ENCODE data around the gene MARCOL.
"Not testable (repeated sequence)": the region's sequence is repeated elsewhere in the genome, so short reads cannot be mapped to it uniquely, and the experiment has no call there.

Gene MARCOL

GRCh38 chr5:148224117-148224742 is 14.1 kb upstream of the MARCOL start:
- Histone ChIP-seq H3K9ac (ENCODE audit: low read length) (no peak overlapping the region), H3K4me1 (ENCODE audit: control insufficient read depth, insufficient read depth, low read length) (no peaks in the 10 kb centered on the region), H3K4me3 (ENCODE audit: low read length) (no peak overlapping the region), H3K27me3 (ENCODE audit: control insufficient read depth, insufficient read depth, low read length) (no peaks in the 10 kb centered on the region), H3K27ac (ENCODE audit: low read depth, low read length) (no peak overlapping the region), H3K36me3 (ENCODE audit: control insufficient read depth, insufficient read depth, low read length) (no peaks in the 10 kb centered on the region)

GRCh38 chr5:148228392-148228984 is 9.8 kb upstream of the MARCOL start:
- Histone ChIP-seq H3K4me1 (ENCODE audit: control insufficient read depth, insufficient read depth, low read length) (no peaks in the 10 kb centered on the region), H3K9ac (ENCODE audit: low read length) (no peak overlapping the region), H3K4me3 (ENCODE audit: low read length) (no peak overlapping the region), H3K36me3 (ENCODE audit: control insufficient read depth, insufficient read depth, low read length) (no peaks in the 10 kb centered on the region), H3K27ac (ENCODE audit: low read depth, low read length) (no peak overlapping the region), H3K27me3 (ENCODE audit: control insufficient read depth, insufficient read depth, low read length) (no peaks in the 10 kb centered on the region)

DNA sequence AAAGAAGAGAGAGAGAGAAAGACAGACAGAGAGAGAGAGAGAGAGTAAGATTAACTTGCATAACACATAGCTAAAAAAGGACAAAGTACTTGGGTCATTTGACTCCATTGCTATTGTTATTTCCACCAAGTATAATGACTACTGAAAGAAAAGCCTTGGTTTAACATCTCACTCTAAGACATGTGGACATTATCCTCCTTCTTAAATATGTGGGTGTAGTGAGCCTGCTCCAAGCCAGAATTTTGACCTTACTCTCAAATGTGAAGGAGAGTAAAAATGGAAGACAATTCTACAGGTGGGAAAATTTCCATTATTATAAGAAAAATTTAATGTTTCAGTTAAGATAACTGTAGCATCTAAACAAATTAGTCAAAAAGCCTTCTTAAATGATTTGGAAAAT is 8.5 kb upstream of the MARCOL start:
- Histone ChIP-seq H3K9ac (ENCODE audit: low read length) (no peak overlapping the region), H3K36me3 (ENCODE audit: control insufficient read depth, insufficient read depth, low read length) (no peaks in the 10 kb centered on the region), H3K4me3 (ENCODE audit: low read length) (no peak overlapping the region), H3K27me3 (ENCODE audit: control insufficient read depth, insufficient read depth, low read length) (no peaks in the 10 kb centered on the region), H3K4me1 (ENCODE audit: control insufficient read depth, insufficient read depth, low read length) (no peaks in the 10 kb centered on the region), H3K27ac (ENCODE audit: low read depth, low read length) (no peak overlapping the region)

GRCh38 chr5:148230240-148230639 is 8.1 kb upstream of the MARCOL start:
- H3K9ac ChIP-seq (ENCODE audit: low read length), result no peak overlapping the region
- no peak overlapping the region for H3K4me3 ChIP-seq (ENCODE audit: low read length)
- no peak overlapping the region for H3K27ac ChIP-seq (ENCODE audit: low read depth, low read length)
- no peaks in the 10 kb centered on the region for H3K27me3 ChIP-seq (ENCODE audit: control insufficient read depth, insufficient read depth, low read length)
- H3K36me3 ChIP-seq (ENCODE audit: control insufficient read depth, insufficient read depth, low read length), result no peaks in the 10 kb centered on the region
- no peaks in the 10 kb centered on the region for H3K4me1 ChIP-seq (ENCODE audit: control insufficient read depth, insufficient read depth, low read length)

DNA sequence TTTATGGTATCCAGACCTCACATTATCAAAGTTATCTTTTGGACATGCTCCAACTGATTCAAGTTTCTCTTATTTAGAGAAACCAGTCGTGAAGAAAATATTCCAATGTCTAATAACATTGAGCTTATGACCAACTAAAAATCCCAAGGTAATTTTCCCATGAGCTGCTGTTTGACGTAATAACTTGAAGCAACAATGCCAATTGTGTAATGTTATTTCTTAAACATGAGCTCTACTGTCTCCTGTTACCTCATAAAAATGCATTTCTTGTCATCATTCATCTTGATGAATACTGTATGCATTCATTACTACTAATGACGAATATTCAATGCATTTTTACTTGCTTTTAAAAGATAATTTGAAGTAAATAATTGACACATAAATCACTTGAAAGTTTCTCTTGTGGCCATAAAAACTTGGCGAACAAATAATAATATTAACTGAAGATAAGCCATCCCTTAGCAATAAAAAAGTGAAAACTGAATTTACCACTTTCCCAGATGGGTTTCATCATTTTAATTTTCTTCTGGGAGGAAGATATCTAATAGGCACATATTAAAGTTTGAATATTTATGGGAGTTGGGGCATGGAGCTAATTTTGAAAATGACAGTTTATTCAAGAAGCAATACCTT is 424 bp upstream of the MARCOL start:
- Histone ChIP-seq H3K9ac (ENCODE audit: low read length) (no peak overlapping the region), H3K4me1 (ENCODE audit: control insufficient read depth, insufficient read depth, low read length) (no peaks in the 10 kb centered on the region), H3K4me3 (ENCODE audit: low read length) (no peak overlapping the region), H3K36me3 (ENCODE audit: control insufficient read depth, insufficient read depth, low read length) (no peaks in the 10 kb centered on the region), H3K27me3 (ENCODE audit: control insufficient read depth, insufficient read depth, low read length) (no peaks in the 10 kb centered on the region), H3K27ac (ENCODE audit: low read depth, low read length) (no peak overlapping the region)

DNA sequence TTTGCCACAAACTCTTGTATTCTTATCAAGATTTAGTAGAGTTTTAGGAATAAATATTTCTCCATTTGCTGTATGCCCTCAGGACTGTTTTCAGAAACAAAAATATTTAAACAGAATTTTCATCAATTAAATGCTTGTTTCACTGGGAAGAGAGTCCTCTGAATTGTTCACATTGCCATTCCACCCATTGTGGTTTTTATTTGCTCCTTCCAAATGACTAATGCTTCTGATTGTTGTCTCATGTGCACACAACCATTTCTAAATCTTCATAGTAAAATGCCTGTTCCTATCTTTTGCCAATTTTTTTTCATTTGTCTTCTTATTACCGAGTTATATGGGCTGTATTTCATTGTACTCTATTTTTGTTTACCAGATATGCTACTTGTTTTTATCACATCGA is 10.6 kb downstream of the MARCOL start:
- H3K4me3 ChIP-seq (ENCODE audit: low read length), result no peak overlapping the region
- no peak overlapping the region for H3K27ac ChIP-seq (ENCODE audit: low read depth, low read length)
- H3K4me1 ChIP-seq (ENCODE audit: control insufficient read depth, insufficient read depth, low read length), result no peaks in the 10 kb centered on the region
- H3K36me3 ChIP-seq (ENCODE audit: control insufficient read depth, insufficient read depth, low read length), result no peaks in the 10 kb centered on the region
- no peaks in the 10 kb centered on the region for H3K27me3 ChIP-seq (ENCODE audit: control insufficient read depth, insufficient read depth, low read length)
- no peak overlapping the region for H3K9ac ChIP-seq (ENCODE audit: low read length)

GRCh38 chr5:148255456-148255855 is 17.1 kb downstream of the MARCOL start:
- Histone ChIP-seq H3K4me3 (ENCODE audit: low read length) (no peak overlapping the region), H3K27ac (ENCODE audit: low read depth, low read length) (no peak overlapping the region), H3K36me3 (ENCODE audit: control insufficient read depth, insufficient read depth, low read length) (no peaks in the 10 kb centered on the region), H3K9ac (ENCODE audit: low read length) (no peak overlapping the region), H3K27me3 (ENCODE audit: control insufficient read depth, insufficient read depth, low read length) (no peaks in the 10 kb centered on the region), H3K4me1 (ENCODE audit: control insufficient read depth, insufficient read depth, low read length) (no peaks in the 10 kb centered on the region)

GRCh38 chr5:148259288-148259687 is 21.0 kb downstream of the MARCOL start:
- Histone ChIP-seq H3K4me1 (ENCODE audit: control insufficient read depth, insufficient read depth, low read length) (no peaks in the 10 kb centered on the region), H3K36me3 (ENCODE audit: control insufficient read depth, insufficient read depth, low read length) (no peaks in the 10 kb centered on the region), H3K27ac (ENCODE audit: low read depth, low read length) (no peak overlapping the region), H3K9ac (ENCODE audit: low read length) (no peak overlapping the region), H3K4me3 (ENCODE audit: low read length) (no peak overlapping the region), H3K27me3 (ENCODE audit: control insufficient read depth, insufficient read depth, low read length) (no peaks in the 10 kb centered on the region)

DNA sequence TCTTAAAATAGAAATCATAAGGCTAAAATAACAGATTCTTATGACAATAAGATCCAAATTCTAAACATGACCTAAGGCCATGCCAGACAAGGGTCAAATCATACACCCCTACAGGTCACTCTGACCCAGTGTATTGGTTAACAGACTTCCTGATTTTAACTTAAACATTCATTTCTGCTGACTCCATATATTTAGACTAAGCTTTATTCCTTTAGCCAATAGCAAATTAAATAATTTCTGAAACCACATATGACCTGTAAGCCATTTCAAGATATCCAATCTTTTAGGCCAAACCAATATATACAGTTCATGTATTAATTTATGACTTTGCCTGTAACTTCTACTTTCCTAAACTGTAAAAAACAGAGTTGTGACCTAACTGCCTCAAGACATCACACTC is 22.9 kb downstream of the MARCOL start:
- Histone ChIP-seq H3K4me3 (ENCODE audit: low read length) (no peak overlapping the region), H3K27ac (ENCODE audit: low read depth, low read length) (no peak overlapping the region), H3K27me3 (ENCODE audit: control insufficient read depth, insufficient read depth, low read length) (no peaks in the 10 kb centered on the region), H3K4me1 (ENCODE audit: control insufficient read depth, insufficient read depth, low read length) (no peaks in the 10 kb centered on the region), H3K9ac (ENCODE audit: low read length) (no peak overlapping the region), H3K36me3 (ENCODE audit: control insufficient read depth, insufficient read depth, low read length) (no peaks in the 10 kb centered on the region)

DNA sequence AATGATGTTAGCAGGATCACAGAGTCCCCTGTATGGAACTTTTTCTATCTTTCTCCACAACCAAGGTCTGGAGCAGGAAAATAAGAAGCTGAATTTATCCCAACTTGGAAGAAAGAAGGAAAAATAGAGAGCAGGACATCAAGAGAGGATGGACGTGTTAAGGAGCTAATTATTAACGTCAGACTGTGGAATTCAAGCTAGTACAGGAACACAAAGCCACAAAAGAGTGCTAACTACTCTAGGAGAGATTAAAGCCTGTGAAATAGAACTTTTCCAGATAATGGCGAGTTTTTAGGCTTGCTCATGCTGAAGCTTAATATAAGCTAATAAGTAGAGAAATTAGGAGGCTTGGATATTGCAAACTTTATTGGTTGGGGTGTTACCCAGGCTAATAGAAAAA is 29.6 kb downstream of the MARCOL start:
- H3K4me3 ChIP-seq (ENCODE audit: low read length), result no peak overlapping the region
- no peak overlapping the region for H3K27ac ChIP-seq (ENCODE audit: low read depth, low read length)
- no peaks in the 10 kb centered on the region for H3K36me3 ChIP-seq (ENCODE audit: control insufficient read depth, insufficient read depth, low read length)
- H3K27me3 ChIP-seq (ENCODE audit: control insufficient read depth, insufficient read depth, low read length), result no peaks in the 10 kb centered on the region
- H3K9ac ChIP-seq (ENCODE audit: low read length), result no peak overlapping the region
- no peaks in the 10 kb centered on the region for H3K4me1 ChIP-seq (ENCODE audit: control insufficient read depth, insufficient read depth, low read length)

DNA sequence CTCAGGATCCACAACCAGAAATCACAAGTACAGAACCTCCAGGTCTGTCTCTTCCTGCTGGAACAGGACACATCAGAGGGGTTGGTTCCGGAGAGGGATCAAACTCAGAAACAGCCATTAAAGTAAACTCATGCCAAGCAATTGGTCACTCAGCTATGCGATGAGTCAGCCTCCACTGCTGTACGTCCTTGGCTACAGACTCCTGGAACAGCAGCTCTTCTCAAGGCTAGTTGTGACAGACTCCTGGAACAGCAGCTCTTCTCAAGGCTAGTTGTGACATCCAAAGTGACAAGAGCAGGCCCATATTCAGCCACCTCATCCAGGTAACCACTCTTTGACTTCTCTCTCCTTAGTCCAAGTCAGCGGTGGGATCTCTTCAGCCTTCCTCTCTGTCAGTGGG is 30.2 kb downstream of the MARCOL start, which contains the start of gene SPINK13:
Gene SPINK13, plus strand, starts transcription at position 229 of the 400 bp plus-strand sequence. CDS start 1,279 bp downstream, outside the sequence.
- Histone ChIP-seq H3K27ac (ENCODE audit: low read depth, low read length) (no peak within 1 kb of the TSS), H3K27me3 (ENCODE audit: control insufficient read depth, insufficient read depth, low read length) (no peaks in the 10 kb centered on the region), H3K9ac (ENCODE audit: low read length) (no peak within 1 kb of the TSS), H3K4me1 (ENCODE audit: control insufficient read depth, insufficient read depth, low read length) (no peaks in the 10 kb centered on the region), H3K36me3 (ENCODE audit: control insufficient read depth, insufficient read depth, low read length) (no peaks in the 10 kb centered on the region), H3K4me3 (ENCODE audit: low read length) (no peak within 1 kb of the TSS)

DNA sequence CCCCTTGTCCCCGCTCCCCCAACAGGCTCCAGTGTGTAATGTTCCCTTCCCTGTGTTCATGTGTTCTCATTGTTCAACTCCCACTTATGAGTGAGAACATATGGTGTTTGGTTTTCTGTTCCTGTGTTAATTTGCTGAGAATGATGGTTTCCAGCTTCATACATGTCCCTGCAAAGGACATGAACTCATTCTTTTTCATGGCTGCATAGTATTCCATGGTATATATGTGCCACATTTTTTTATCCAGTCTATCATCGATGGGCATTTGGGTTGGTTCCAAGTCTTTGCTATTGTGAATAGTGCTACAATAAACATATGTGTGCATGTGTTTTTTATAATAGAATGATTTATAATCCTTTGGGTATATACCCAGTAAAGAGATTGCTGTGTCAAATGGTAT is 36.8 kb downstream of the MARCOL start:
- H3K4me3 ChIP-seq (ENCODE audit: low read length); H3K4me1 ChIP-seq (ENCODE audit: control insufficient read depth, insufficient read depth, low read length); H3K9ac ChIP-seq (ENCODE audit: low read length); H3K27me3 ChIP-seq (ENCODE audit: control insufficient read depth, insufficient read depth, low read length); H3K36me3 ChIP-seq (ENCODE audit: control insufficient read depth, insufficient read depth, low read length); H3K27ac ChIP-seq (ENCODE audit: low read depth, low read length): not testable (repeated sequence)

GRCh38 chr5:148280893-148281292 is 42.6 kb downstream of the MARCOL start:
- not testable (repeated sequence) for H3K27me3 ChIP-seq (ENCODE audit: control insufficient read depth, insufficient read depth, low read length); H3K4me3 ChIP-seq (ENCODE audit: low read length); H3K27ac ChIP-seq (ENCODE audit: low read depth, low read length); H3K36me3 ChIP-seq (ENCODE audit: control insufficient read depth, insufficient read depth, low read length); H3K9ac ChIP-seq (ENCODE audit: low read length); H3K4me1 ChIP-seq (ENCODE audit: control insufficient read depth, insufficient read depth, low read length)

All from rectal smooth muscle tissue (tissue), 1 donor.